ENCODE data around the gene SORBS1. TPM values are rescaled to one million over a fixed set of nuclear protein-coding genes. Genes with fewer than 3 reads are reported as not detected.

SORBS1 gene
- total and polyA plus RNA-seq, 4 donors: 33.2 to 71.3 (median 44.1) TPM

DNA sequence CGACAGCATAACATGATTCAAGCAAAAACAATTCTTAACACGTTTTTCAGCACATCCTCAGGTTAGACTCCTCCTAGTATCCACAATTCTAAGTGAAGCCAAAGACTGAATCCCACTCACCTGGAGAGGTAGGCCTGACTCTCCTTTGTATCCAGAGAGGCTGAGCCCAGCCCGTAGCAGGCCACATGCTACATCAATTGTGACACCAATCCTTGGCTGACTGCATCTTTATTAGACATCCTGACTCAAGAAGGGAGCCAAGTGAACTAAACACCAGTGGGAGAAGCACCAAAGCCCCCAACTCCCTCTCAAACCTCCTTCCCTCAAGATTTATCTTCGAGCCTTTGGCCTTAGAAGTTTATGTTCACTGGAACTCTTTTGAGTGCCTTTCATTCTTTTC, 144.9 kb downstream of the SORBS1 start:
- Histone ChIP-seq H3K4me1 (ENCODE audit: control insufficient read depth in 4 of 4, insufficient read depth in 4 of 4, low read length in 3 of 4) (peaks cover 0 to 5% (median 0%) of the 10 kb centered on the region in 4 donors), H3K9me3 (ENCODE audit: control insufficient read depth in 4 of 4, low read length in 3 of 4) (no peaks in the 10 kb centered on the region), H3K9ac (ENCODE audit: low read depth in 1 of 2, low read length in 2 of 2) (no peak overlapping the region), H3K36me3 (ENCODE audit: control insufficient read depth in 4 of 4, insufficient read depth in 3 of 4, low read depth in 1 of 4, low read length in 3 of 4) (peaks cover 2 to 42% (median 27%) of the 10 kb centered on the region in 4 donors), H3K27me3 (ENCODE audit: control insufficient read depth in 4 of 4, insufficient read depth in 4 of 4, low read length in 3 of 4) (no peaks in the 10 kb centered on the region), H3K27ac (ENCODE audit: low read depth in 1 of 2, low read length in 2 of 2) (peak overlapping the region; percentile 19 to 39), H3K4me3 (ENCODE audit: low read depth in 1 of 3, low read length in 3 of 3) (no peak overlapping the region)
- no peak for TF ChIP-seq MAX (IDR thresholded peaks at IDR 0.05)
- TF ChIP-seq, protein P1, sequence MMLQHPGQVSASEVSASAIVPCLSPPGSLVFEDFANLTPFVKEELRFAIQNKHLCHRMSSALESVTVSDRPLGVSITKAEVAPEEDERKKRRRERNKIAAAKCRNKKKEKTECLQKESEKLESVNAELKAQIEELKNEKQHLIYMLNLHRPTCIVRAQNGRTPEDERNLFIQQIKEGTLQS (IDR thresholded peaks at IDR 0.05): no peak
- TF ChIP-seq, protein P2, sequence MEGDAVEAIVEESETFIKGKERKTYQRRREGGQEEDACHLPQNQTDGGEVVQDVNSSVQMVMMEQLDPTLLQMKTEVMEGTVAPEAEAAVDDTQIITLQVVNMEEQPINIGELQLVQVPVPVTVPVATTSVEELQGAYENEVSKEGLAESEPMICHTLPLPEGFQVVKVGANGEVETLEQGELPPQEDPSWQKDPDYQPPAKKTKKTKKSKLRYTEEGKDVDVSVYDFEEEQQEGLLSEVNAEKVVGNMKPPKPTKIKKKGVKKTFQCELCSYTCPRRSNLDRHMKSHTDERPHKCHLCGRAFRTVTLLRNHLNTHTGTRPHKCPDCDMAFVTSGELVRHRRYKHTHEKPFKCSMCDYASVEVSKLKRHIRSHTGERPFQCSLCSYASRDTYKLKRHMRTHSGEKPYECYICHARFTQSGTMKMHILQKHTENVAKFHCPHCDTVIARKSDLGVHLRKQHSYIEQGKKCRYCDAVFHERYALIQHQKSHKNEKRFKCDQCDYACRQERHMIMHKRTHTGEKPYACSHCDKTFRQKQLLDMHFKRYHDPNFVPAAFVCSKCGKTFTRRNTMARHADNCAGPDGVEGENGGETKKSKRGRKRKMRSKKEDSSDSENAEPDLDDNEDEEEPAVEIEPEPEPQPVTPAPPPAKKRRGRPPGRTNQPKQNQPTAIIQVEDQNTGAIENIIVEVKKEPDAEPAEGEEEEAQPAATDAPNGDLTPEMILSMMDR (IDR thresholded peaks at IDR 0.05; ENCODE audit: low read depth, low read length, missing input control): no peak
- TF ChIP-seq TAF1 (conservative IDR thresholded peaks at IDR 0.05): no peak
- TF ChIP-seq RAD21 (IDR thresholded peaks at IDR 0.05): no peak
- TF ChIP-seq RXRA (IDR thresholded peaks at IDR 0.05): no peak
- TF ChIP-seq FOXA1 (IDR thresholded peaks at IDR 0.05): no peak
- TF ChIP-seq, protein P3, sequence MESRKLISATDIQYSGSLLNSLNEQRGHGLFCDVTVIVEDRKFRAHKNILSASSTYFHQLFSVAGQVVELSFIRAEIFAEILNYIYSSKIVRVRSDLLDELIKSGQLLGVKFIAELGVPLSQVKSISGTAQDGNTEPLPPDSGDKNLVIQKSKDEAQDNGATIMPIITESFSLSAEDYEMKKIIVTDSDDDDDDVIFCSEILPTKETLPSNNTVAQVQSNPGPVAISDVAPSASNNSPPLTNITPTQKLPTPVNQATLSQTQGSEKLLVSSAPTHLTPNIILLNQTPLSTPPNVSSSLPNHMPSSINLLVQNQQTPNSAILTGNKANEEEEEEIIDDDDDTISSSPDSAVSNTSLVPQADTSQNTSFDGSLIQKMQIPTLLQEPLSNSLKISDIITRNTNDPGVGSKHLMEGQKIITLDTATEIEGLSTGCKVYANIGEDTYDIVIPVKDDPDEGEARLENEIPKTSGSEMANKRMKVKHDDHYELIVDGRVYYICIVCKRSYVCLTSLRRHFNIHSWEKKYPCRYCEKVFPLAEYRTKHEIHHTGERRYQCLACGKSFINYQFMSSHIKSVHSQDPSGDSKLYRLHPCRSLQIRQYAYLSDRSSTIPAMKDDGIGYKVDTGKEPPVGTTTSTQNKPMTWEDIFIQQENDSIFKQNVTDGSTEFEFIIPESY (IDR thresholded peaks at IDR 0.05): no peak
- no peak for TF ChIP-seq REST (IDR thresholded peaks at IDR 0.05)
- TF ChIP-seq HNF4A (conservative IDR thresholded peaks at IDR 0.05): no peak
- no peak for TF ChIP-seq NR2F2 (IDR thresholded peaks at IDR 0.05)
- TF ChIP-seq YY1 (IDR thresholded peaks at IDR 0.05): no peak
- no peak for TF ChIP-seq GABPA (IDR thresholded peaks at IDR 0.05 in 1 of 2, conservative IDR thresholded peaks at IDR 0.05 in 1 of 2)
- no peak for TF ChIP-seq SP1 (IDR thresholded peaks at IDR 0.05)
- no peak for DNase-seq (ENCODE audit: low spot score)
- WGBS: 71% methylated on average over 4 of the region's 4 CpGs

DNA sequence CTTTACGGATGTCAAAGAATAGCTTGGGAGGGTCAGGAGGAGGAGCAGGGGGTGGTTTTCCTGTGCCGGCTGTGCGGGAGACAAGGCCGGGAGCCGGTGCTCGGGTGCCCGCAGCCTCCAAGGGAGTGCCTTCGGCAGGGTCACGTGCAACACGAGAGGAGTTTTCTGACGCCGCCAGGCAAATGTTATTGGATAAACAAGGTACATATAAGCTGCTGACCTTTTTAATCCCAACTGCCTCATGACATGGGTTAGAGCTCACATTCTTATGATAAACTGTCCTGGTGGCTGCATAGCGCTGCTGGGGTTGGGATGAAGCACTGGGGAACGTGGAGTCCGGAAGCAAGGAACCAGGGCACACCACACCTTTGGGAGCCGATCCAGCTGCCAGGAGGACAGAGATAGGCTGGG, 145.5 kb downstream of the SORBS1 start:
- Histone ChIP-seq H3K4me1 (ENCODE audit: control insufficient read depth in 4 of 4, insufficient read depth in 4 of 4, low read length in 3 of 4) (peaks cover 0 to 5% (median 0%) of the 10 kb centered on the region in 4 donors), H3K9ac (ENCODE audit: low read depth in 1 of 2, low read length in 2 of 2) (no peak overlapping the region), H3K4me3 (ENCODE audit: low read depth in 1 of 3, low read length in 3 of 3) (no peak overlapping the region), H3K36me3 (ENCODE audit: control insufficient read depth in 4 of 4, insufficient read depth in 3 of 4, low read depth in 1 of 4, low read length in 3 of 4) (peaks cover 2 to 38% (median 27%) of the 10 kb centered on the region in 4 donors), H3K27ac (ENCODE audit: low read depth in 1 of 2, low read length in 2 of 2) (peak overlapping the region; percentile 19 to 56), H3K9me3 (ENCODE audit: control insufficient read depth in 4 of 4, low read length in 3 of 4) (no peaks in the 10 kb centered on the region), H3K27me3 (ENCODE audit: control insufficient read depth in 4 of 4, insufficient read depth in 4 of 4, low read length in 3 of 4) (no peaks in the 10 kb centered on the region)
- no peak for DNase-seq (ENCODE audit: low spot score)
- 83% methylated on average over 16 of the region's 16 CpGs for WGBS
- TF ChIP-seq, protein P2 (IDR thresholded peaks at IDR 0.05; ENCODE audit: low read depth, low read length, missing input control): no peak
- TF ChIP-seq TAF1 (conservative IDR thresholded peaks at IDR 0.05) (no peak), GABPA (IDR thresholded peaks at IDR 0.05 in 1 of 2, conservative IDR thresholded peaks at IDR 0.05 in 1 of 2) (no peak), RXRA (IDR thresholded peaks at IDR 0.05) (no peak), RAD21 (IDR thresholded peaks at IDR 0.05) (no peak), HNF4G (IDR thresholded peaks at IDR 0.05) (no peak)
- TF ChIP-seq, protein P3 (IDR thresholded peaks at IDR 0.05): no peak

Data from liver (tissue), 9 donors.